Subcutaneous adipose tissue (tissue), 4 donors: ENCODE results near the gene RGS5. TPM values are rescaled to one million over a fixed set of nuclear protein-coding genes. Genes with fewer than 3 reads are reported as not detected.

Experiments
- total RNA-seq, 4 donors: library from RNA; depleted of rRNA; stranded (reverse); fragments of >200 nt; gene quantifications; one replicate each; pipeline ENCODE4 v1.1.0, GENCODE V29; 2016
- TF ChIP-seq, protein P1 (sequence below): fragments of 450-650 bp; IDR thresholded peaks from one replicate; pipeline ENCODE4 v1.5.1; 2016; ENCODE audit warnings: low read depth, mild to moderate bottlenecking, control low read depth, antibody characterized with exemption, moderate library complexity

The RGS5 gene
- total RNA-seq, 4 donors from 2014 or later: 27.4 to 180 (median 93.0) TPM

- TF ChIP-seq, protein P1, sequence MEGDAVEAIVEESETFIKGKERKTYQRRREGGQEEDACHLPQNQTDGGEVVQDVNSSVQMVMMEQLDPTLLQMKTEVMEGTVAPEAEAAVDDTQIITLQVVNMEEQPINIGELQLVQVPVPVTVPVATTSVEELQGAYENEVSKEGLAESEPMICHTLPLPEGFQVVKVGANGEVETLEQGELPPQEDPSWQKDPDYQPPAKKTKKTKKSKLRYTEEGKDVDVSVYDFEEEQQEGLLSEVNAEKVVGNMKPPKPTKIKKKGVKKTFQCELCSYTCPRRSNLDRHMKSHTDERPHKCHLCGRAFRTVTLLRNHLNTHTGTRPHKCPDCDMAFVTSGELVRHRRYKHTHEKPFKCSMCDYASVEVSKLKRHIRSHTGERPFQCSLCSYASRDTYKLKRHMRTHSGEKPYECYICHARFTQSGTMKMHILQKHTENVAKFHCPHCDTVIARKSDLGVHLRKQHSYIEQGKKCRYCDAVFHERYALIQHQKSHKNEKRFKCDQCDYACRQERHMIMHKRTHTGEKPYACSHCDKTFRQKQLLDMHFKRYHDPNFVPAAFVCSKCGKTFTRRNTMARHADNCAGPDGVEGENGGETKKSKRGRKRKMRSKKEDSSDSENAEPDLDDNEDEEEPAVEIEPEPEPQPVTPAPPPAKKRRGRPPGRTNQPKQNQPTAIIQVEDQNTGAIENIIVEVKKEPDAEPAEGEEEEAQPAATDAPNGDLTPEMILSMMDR: no peak
Observed at GRCh38 chr1:163119707-163120106, 83.0 kb downstream of the RGS5 start.

- TF ChIP-seq, protein P1: no peak
Observed at GRCh38 chr1:163115887-163116286, 86.8 kb downstream of the RGS5 start.

- TF ChIP-seq, protein P1: no peak
Observed at GRCh38 chr1:163107655-163108054, 95.1 kb downstream of the RGS5 start.

DNA sequence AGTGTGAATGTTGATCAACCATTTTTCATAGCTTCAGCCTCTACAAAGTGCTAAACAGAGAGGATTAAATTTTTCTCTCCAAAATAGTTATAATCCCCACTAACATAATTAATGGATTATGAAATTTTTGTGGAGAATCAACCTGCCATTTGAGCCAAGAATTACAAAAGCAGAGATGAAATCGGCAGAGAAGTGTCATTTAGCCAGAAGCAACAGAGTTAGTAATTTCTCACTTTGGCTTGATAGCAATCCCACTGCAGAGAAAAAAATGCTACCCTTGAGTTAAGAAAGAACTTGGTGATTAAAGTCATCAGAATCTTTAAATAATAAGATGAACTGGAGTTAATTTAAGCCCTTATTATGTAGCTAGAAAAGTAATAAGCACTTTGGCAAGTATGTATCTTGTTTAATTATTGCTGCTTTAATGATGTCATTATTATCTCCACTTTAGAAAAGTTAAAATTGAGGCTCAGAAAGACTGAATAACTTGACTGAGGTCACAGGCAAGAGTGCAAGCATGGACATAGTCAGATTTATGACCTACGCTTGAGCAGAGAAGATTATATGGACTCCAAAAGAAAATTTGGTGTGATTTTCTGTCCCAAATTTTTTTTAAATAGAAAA lies 96.2 kb downstream of the RGS5 start:
- TF ChIP-seq, protein P1: no peak

DNA sequence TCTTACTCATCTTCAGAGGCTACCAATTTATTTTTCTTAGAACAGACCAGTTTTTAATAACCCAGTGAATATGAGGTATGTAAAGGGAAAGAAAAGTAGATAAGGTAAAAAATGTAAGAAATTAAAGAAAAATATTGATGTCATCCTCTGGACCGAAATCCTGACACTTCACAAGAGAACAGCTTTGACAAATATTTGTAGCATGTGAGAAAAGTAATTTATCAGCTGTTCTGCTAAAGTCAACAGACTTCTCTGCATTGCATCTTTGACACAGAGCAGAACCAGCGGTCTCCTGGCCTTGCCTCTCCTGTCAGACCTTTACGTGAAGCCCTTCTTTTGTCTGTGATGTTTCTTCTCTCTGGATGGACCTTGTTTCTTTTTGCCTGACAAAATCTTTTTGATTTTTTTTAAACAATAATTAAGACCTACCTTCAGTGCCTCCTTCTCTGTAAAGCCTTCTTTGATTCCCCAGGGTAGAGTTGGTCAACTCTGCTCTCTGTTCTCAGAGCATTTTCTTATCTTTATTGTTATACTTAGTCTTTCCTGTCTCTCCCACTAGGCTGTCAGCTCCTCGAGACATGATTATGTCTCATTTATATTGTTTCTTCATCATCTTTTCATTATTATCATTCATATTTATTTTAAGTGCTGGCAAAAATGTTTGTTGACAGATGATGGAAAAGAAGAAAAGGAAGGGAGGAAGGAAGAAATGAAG lies 98.2 kb downstream of the RGS5 start:
- TF ChIP-seq, protein P1: no peak

GRCh38 chr1:163102590-163102989 lies 100.1 kb downstream of the RGS5 start:
- TF ChIP-seq, protein P1: no peak

DNA sequence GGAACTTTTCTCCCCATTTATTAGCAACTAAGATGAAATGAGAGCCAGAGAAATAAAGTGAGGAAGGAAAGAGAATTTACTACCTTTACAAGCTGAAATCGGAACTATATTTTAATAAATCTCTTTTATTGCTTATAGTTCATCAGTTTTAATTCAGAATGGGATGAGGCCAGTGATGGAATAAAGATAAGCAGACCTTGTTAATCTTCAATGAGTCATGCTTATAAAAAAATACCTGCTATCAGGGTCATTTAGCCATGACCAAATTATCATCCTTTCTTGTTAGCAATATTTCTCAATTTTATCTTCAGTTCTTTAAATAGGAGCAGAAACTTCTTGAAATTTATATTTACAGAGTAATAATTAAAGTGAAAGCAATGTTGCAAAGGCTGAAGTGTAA lies 107.5 kb downstream of the RGS5 start:
- TF ChIP-seq, protein P1: no peak
